Bronchial epithelial cell (primary cell): ENCODE results near the gene CRYGA. TPM values are rescaled to one million over a fixed set of nuclear protein-coding genes. Genes with fewer than 3 reads are reported as not detected.

Source experiments
- total RNA-seq: library from RNA; depleted of rRNA; stranded (reverse); fragments of >200 nt; gene quantifications from 2 replicates; pipeline ENCODE4 v1.2.1, GENCODE V29; 2014

The CRYGA gene
- total RNA-seq, 1 donor from 2014 or later, result not detected

Other genes with a start within 250 kb of the CRYGA start
- 8.1 and 9.5 TPM in 2 replicates for gene PLEKHM3, start 138.1 kb downstream of the CRYGA start, total RNA-seq
- gene CRYGD, start 39.1 kb downstream of the CRYGA start, total RNA-seq, result not detected in 2 replicates
- gene CRYGC, start 33.8 kb downstream of the CRYGA start, total RNA-seq, result not detected in 2 replicates
- not detected in 2 replicates for gene CRYGB, start 17.4 kb downstream of the CRYGA start, total RNA-seq
- not detected in 2 replicates for gene C2orf80, start 26.4 kb upstream of the CRYGA start, total RNA-seq
- gene IDH1, start 91.5 kb upstream of the CRYGA start, total RNA-seq, result 363 and 451 TPM in 2 replicates
- gene PIKFYVE, start 102.7 kb upstream of the CRYGA start, total RNA-seq, result 18.1 and 19.5 TPM in 2 replicates
- gene PTH2R, start 243.2 kb upstream of the CRYGA start, total RNA-seq, result under 0.01 and 0.13 TPM in 2 replicates